Osteocyte (in vitro differentiated cells): Measurements from ENCODE around the gene APH1A. TPM values are rescaled to one million over a fixed set of nuclear protein-coding genes. Genes with fewer than 3 reads are reported as not detected.

Source experiments
- DNase-seq: peaks from one replicate; pipeline ENCODE4 v3.0.0; 2021; ENCODE audit warnings: mixed read lengths; ENCODE audit not compliant: unreplicated experiment; ENCODE audit errors: extremely low spot score
- H3K27ac Mint-ChIP-seq: one replicate; pipeline ENCODE4 v1.8.0; 2021; ENCODE audit warnings: mild to moderate bottlenecking, mixed read lengths; ENCODE audit not compliant: unreplicated experiment
- H3K27me3 Mint-ChIP-seq: one replicate; pipeline ENCODE4 v1.8.0; 2021; ENCODE audit warnings: mixed read lengths; ENCODE audit not compliant: unreplicated experiment
- H3K36me3 Mint-ChIP-seq: one replicate; pipeline ENCODE4 v1.8.0; 2021; ENCODE audit warnings: mixed read lengths; ENCODE audit not compliant: unreplicated experiment
- H3K4me1 Mint-ChIP-seq: one replicate; pipeline ENCODE4 v1.8.0; 2021; ENCODE audit warnings: mixed read lengths; ENCODE audit not compliant: unreplicated experiment
- H3K4me3 Mint-ChIP-seq: one replicate; pipeline ENCODE4 v1.8.0; 2021; ENCODE audit warnings: mild to moderate bottlenecking, moderate library complexity, mixed read lengths; ENCODE audit not compliant: unreplicated experiment
- H3K9me3 Mint-ChIP-seq: one replicate; pipeline ENCODE4 v1.8.0; 2021; ENCODE audit warnings: mixed read lengths; ENCODE audit not compliant: unreplicated experiment
- total RNA-seq: library from RNA; stranded (reverse); gene quantifications from 2 replicates; pipeline ENCODE4 v1.2.1, GENCODE V29; 2021
- TF ChIP-seq, protein P1 (sequence below): fragments of 200-600 bp; sonication (generic); IDR thresholded peaks from 2 replicates; pipeline ENCODE4 v1.5.0; 2021; ENCODE audit warnings: antibody characterized with exemption, mild to moderate bottlenecking, moderate library complexity

Gene APH1A
- total RNA-seq, 1 donor from 2014 or later: 138 TPM

DNA sequence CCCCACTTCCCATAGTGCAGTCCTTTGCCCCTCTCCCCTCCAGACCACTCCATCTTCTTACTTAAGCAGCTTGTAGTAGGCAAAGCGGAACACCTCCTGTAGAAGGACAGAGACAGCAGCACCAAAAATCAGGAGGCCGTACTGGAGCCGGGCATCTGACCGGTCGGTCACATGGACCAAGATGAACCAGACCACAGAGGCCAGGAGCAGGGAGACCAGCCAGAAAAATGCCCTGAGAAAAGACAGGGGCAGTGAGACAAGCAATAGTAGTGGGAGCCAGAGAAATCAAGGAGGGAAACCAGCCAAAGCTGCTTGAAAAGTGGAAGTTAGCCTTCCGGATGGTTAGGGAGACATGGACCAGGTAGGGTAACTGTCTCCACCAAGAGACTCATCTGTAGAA lies 920 bp downstream of the APH1A start:
- peaks cover 20% of the 10 kb centered on the region for H3K36me3 Mint-ChIP-seq
- H3K9me3 Mint-ChIP-seq: no peaks in the 10 kb centered on the region
- peaks cover 38% of the 10 kb centered on the region for H3K4me1 Mint-ChIP-seq
- DNase-seq: no peak
- peak overlapping the region; percentile 95 for H3K27ac Mint-ChIP-seq
- H3K27me3 Mint-ChIP-seq: no peaks in the 10 kb centered on the region
- TF ChIP-seq, protein P1, sequence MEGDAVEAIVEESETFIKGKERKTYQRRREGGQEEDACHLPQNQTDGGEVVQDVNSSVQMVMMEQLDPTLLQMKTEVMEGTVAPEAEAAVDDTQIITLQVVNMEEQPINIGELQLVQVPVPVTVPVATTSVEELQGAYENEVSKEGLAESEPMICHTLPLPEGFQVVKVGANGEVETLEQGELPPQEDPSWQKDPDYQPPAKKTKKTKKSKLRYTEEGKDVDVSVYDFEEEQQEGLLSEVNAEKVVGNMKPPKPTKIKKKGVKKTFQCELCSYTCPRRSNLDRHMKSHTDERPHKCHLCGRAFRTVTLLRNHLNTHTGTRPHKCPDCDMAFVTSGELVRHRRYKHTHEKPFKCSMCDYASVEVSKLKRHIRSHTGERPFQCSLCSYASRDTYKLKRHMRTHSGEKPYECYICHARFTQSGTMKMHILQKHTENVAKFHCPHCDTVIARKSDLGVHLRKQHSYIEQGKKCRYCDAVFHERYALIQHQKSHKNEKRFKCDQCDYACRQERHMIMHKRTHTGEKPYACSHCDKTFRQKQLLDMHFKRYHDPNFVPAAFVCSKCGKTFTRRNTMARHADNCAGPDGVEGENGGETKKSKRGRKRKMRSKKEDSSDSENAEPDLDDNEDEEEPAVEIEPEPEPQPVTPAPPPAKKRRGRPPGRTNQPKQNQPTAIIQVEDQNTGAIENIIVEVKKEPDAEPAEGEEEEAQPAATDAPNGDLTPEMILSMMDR: no peak
- H3K4me3 Mint-ChIP-seq: peak overlapping the region; percentile 98

DNA sequence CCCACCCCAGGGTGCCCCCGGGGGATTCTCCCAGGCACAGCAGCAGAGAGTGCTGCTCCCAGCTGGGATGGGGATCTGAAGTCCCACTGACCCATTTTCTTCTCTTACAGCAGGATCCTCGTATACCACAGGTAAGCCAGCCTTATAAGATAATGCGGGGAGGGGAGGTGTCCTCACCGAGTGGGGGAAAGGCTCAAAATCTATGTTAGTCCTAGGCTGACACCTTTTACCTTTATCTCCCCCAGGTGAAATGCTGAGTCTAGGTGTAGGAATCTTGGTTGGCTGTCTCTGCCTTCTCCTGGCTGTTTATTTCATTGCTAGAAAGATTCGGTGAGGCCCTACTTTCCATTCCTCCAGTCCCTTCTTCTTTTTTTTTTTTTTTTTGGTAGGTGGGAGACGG lies 5.3 kb downstream of the APH1A start:
- Mint-ChIP-seq H3K27me3 (peaks cover 9% of the 10 kb centered on the region), H3K9me3 (no peaks in the 10 kb centered on the region), H3K36me3 (peaks cover 20% of the 10 kb centered on the region), H3K27ac (no peak overlapping the region), H3K4me1 (peaks cover 26% of the 10 kb centered on the region), H3K4me3 (no peak overlapping the region)
- no peak for DNase-seq
- TF ChIP-seq, protein P1: no peak

DNA sequence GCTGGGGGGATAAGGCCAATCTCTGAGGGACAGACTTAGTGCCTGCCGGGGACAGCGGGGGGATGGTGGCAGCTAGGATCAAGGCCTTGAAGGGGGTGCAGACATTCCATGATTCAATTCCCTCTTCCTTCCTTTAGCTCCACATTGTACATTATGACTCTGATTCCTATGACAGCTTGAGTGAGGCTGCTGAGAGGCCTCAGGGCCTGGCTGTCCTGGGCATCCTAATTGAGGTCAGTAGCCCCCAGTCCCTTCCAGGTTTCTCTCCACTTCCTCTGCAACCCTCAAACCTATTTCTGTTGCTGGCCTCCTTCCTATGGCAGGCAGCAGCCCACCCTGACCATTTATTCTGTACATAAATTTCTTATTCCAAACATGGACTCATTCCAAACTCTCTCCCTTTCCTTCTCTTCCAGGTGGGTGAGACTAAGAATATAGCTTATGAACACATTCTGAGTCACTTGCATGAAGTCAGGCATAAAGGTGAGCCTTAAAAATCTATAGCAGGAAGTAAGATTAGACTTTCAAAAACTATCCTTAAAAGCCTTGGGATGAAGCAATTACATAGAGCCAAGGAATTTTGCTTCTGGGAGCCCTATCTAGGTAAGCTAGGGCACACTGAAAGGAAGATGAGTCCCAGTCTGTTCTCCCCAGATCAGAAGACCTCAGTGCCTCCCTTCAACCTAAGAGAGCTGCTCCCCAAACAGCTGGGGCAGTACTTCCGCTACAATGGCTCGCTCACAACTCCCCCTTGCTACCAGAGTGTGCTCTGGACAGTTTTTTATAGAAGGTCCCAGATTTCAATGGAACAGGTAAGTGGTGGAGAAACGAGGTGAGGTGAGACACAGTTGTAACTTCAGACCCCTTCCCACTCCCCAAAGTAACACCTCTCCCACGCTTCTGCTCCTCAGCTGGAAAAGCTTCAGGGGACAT lies 6.2 kb downstream of the APH1A start:
- DNase-seq: no peak
- TF ChIP-seq, protein P1: no peak
- H3K4me3 Mint-ChIP-seq: no peak overlapping the region
- peaks cover 14% of the 10 kb centered on the region for H3K27me3 Mint-ChIP-seq
- H3K27ac Mint-ChIP-seq: no peak overlapping the region
- H3K36me3 Mint-ChIP-seq: peaks cover 20% of the 10 kb centered on the region
- peaks cover 23% of the 10 kb centered on the region for H3K4me1 Mint-ChIP-seq
- no peaks in the 10 kb centered on the region for H3K9me3 Mint-ChIP-seq

DNA sequence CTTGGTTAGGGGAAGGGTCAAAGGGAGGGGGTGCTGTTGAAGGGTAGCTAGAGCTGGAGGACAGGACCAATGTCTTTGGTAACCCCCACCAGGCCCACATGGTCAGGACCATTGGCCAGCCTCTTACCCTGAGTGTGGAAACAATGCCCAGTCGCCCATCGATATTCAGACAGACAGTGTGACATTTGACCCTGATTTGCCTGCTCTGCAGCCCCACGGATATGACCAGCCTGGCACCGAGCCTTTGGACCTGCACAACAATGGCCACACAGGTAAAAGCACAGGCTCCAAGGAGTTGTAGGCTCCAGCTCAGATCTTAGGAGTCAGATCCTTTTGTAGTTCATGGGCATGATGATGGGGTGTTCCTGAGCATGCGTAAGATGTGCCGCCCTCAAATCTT lies 7.4 kb downstream of the APH1A start:
- no peaks in the 10 kb centered on the region for H3K9me3 Mint-ChIP-seq
- H3K4me3 Mint-ChIP-seq: no peak overlapping the region
- peaks cover 27% of the 10 kb centered on the region for H3K4me1 Mint-ChIP-seq

More for the DNA sequence above, 7.4 kb downstream of the APH1A start:
- Mint-ChIP-seq H3K27me3 (peaks cover 16% of the 10 kb centered on the region), H3K27ac (no peak overlapping the region), H3K36me3 (peaks cover 17% of the 10 kb centered on the region)
- DNase-seq: no peak
- TF ChIP-seq, protein P1: no peak
